Measurements from ENCODE around the gene DPM2. TPM values are rescaled to one million over a fixed set of nuclear protein-coding genes. Genes with fewer than 3 reads are reported as not detected.
A peak's percentile ranks its signal among the peaks of the same experiment; 100 is the strongest.

DPM2 gene
- total RNA-seq, 4 donors from 2014 or later = 6.7 to 33.1 (median 15.9) TPM

DNA sequence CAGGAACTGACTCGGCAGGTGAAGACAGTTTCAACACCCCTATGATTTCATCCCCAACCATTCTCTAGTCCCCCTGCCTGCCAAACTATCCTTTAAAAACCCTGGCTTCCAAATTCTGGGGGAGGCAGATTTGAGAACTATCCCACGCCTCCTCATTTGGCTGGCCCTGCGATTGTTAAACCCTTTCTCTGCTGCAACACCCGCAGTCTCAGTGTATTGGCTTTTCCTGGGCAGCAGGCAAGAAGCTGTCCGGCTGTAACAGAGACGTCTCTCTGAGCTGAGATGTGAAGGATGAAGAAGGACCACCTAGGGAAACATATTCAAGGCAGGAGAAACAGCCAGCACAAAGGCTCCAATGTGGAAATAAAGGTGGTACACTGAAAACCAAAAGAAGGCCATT is 44.8 kb downstream of the DPM2 start:
- no peaks in the 10 kb centered on the region for H3K9me3 ChIP-seq
- TF ChIP-seq POLR2A (IDR thresholded peaks at IDR 0.05) = no peak
- TF ChIP-seq, protein P1, sequence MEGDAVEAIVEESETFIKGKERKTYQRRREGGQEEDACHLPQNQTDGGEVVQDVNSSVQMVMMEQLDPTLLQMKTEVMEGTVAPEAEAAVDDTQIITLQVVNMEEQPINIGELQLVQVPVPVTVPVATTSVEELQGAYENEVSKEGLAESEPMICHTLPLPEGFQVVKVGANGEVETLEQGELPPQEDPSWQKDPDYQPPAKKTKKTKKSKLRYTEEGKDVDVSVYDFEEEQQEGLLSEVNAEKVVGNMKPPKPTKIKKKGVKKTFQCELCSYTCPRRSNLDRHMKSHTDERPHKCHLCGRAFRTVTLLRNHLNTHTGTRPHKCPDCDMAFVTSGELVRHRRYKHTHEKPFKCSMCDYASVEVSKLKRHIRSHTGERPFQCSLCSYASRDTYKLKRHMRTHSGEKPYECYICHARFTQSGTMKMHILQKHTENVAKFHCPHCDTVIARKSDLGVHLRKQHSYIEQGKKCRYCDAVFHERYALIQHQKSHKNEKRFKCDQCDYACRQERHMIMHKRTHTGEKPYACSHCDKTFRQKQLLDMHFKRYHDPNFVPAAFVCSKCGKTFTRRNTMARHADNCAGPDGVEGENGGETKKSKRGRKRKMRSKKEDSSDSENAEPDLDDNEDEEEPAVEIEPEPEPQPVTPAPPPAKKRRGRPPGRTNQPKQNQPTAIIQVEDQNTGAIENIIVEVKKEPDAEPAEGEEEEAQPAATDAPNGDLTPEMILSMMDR (IDR thresholded peaks at IDR 0.05) = no peak
- H3K27ac ChIP-seq = no peak overlapping the region
- peaks cover 0 to 15% of the 10 kb centered on the region in 2 donors for H3K4me1 ChIP-seq
- intact Hi-C loops (cut with DNase I; ENCODE audit: low total_unique reads) = no loop called here
- no peaks in the 10 kb centered on the region for H3K27me3 ChIP-seq
- DNase-seq = no peak
- H3K36me3 ChIP-seq = no peaks in the 10 kb centered on the region
- H3K4me3 ChIP-seq = no peak overlapping the region

DNA sequence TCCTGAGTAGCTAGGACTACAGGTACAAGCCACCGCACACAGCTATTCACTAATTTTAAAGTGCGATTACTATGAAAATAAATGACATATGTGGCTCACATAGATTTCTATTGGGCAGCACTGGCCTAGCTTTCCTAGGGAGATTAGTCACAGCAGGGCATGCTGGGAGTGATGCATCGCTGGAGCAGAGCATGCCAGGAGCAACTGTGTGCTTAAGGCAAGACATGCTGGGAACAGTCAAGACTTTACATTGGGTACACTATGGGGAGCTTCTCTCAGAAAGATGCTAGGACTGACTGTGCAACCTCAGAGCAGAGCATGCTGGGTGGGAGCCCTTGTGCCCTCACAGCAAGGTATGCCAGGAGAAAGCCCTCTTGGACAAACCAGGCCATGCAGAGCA is 47.6 kb downstream of the DPM2 start:
- Histone ChIP-seq H3K36me3 (no peaks in the 10 kb centered on the region), H3K9me3 (no peaks in the 10 kb centered on the region), H3K4me3 (no peak overlapping the region), H3K27me3 (no peaks in the 10 kb centered on the region), H3K4me1 (peaks cover 0 to 5% of the 10 kb centered on the region in 2 donors), H3K27ac (no peak overlapping the region)
- intact Hi-C loops (cut with DNase I; ENCODE audit: low total_unique reads) = no loop called here
- TF ChIP-seq, protein P1 (IDR thresholded peaks at IDR 0.05) = no peak
- TF ChIP-seq POLR2A (IDR thresholded peaks at IDR 0.05) = no peak
- no peak for DNase-seq

DNA sequence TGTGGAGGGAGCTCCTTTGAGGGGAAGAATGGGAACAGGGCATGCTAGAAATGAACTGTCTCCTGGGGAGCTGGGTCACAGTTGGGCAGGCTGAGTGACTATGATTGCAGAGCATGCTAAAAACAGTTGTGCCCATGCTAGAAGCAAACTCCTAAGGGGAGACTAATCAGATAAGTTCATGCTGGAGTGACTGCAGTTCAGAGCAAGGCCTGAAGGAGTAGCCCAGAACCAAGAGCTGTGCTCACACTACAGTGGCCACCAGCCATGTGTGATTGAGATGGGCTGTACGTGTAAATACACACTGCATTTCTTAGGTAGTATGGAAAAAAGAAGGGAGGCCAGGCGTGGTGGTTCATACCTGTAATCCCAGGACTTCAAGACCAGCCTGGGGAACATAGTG is 49.9 kb downstream of the DPM2 start:
- Histone ChIP-seq H3K9me3 (no peaks in the 10 kb centered on the region), H3K27me3 (no peaks in the 10 kb centered on the region), H3K4me1 (peaks cover 0 to 5% of the 10 kb centered on the region in 2 donors), H3K27ac (no peak overlapping the region), H3K36me3 (no peaks in the 10 kb centered on the region), H3K4me3 (no peak overlapping the region)
- no peak for DNase-seq
- intact Hi-C loops (cut with DNase I; ENCODE audit: low total_unique reads) = no loop called here
- TF ChIP-seq POLR2A (IDR thresholded peaks at IDR 0.05) = no peak
- TF ChIP-seq, protein P1 (IDR thresholded peaks at IDR 0.05) = no peak

DNA sequence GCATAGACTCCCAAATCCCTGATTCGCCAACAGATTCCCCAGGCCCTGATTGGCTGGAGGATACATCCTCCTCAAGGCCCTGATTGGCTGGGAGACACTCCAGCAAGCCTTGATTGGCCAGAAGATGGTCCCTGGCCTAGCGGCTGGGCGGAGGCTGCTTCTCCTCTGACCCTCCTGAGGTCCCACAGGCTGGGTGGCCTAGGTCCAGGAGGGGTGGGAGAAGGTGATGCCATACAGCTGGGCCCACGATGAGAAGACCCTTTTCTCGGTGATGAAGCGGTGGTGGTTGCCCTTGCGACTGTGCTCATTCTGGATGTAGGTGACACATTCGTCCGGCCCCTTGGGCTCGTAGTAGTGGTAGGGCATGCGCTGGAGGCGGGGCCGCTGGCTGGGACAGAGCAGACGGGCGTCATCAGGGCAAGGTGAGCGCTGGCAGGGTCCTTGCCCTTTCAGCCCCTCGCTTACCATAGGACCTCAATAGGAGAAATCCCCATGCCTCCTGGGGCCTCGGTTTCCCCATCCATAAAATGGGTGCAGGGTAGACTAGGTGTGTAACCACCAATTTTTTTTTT is 51.2 kb downstream of the DPM2 start:
- Histone ChIP-seq H3K27ac (no peak overlapping the region), H3K27me3 (no peaks in the 10 kb centered on the region), H3K4me3 (no peak overlapping the region), H3K9me3 (no peaks in the 10 kb centered on the region), H3K36me3 (no peaks in the 10 kb centered on the region), H3K4me1 (peaks cover 0 to 5% of the 10 kb centered on the region in 2 donors)
- intact Hi-C loops (cut with DNase I; ENCODE audit: low total_unique reads) = no loop called here
- TF ChIP-seq POLR2A (IDR thresholded peaks at IDR 0.05) = no peak
- peak in 1 of 2 donors; percentile 13 for DNase-seq

DNA sequence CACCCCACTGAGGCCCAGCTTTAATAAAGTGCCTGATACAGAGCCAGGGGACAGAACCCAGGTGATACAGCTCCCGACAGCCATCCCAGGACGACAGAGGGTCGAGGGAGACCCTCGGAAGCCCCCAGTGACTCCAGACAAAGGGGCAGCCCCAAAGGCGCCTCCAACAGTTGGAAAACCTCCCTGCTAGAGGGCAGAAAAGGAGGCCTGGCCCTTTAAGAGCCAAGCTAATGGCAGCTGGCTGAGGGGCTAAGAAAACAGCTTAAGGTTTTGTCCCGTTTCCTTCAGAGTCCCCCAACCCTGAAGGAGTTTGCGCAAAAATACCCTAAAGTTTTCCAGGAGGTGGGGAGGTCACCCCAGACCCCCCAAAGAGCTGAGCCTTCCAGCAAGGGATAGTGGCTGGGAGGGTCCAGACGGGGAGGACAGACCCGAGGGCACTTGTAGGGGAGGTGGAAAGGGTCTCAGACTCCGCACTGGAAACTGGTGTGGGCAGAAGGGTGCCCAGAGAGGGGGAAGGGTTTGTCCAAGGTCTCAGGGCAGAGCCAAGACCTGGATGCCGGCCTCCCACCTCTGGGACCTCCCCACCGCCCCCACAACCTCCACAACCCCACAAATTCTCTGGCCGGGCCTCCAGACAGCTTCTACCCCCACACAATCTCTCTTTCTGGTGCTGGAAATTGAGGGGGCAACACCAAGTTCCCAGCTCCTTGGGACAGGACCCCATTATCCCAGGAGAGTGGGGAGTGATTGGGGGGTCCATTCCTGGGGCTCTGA is 52.0 kb downstream of the DPM2 start:
- peak in 1 of 2 donors; percentile 15 for DNase-seq
- intact Hi-C loops (cut with DNase I; ENCODE audit: low total_unique reads) = no loop called here

More for the DNA sequence above, 52.0 kb downstream of the DPM2 start:
- Histone ChIP-seq H3K9me3 (no peaks in the 10 kb centered on the region), H3K4me1 (peaks cover 0 to 5% of the 10 kb centered on the region in 2 donors), H3K36me3 (no peaks in the 10 kb centered on the region), H3K27me3 (no peaks in the 10 kb centered on the region), H3K27ac (peak overlapping the region in 1 of 2 donors; percentile 23), H3K4me3 (no peak overlapping the region)
- no peak for TF ChIP-seq POLR2A (IDR thresholded peaks at IDR 0.05)
- TF ChIP-seq, protein P1 (IDR thresholded peaks at IDR 0.05) = no peak

Other genes starting within 250 kb of the DPM2 start
- gene CFAP157, start 230.9 kb downstream of the DPM2 start, total RNA-seq = 1 to 10 TPM in 3 of 4 donors, not detected in 1; 2.1 to 5.4 (median 4.4) TPM
- gene PTRH1, start 222.2 kb downstream of the DPM2 start, total RNA-seq = 10 to 100 TPM in 2 of 4 donors, 1 to 10 TPM in 2; 3.8 to 18.4 (median 10.4) TPM
- 10 to 100 TPM in 1 of 4 donors, under 1 TPM in 2, not detected in 1; 0.48 to 12.6 (median 0.67) TPM for gene TTC16, start 221.8 kb downstream of the DPM2 start, total RNA-seq
- gene TOR2A, start 202.6 kb downstream of the DPM2 start, total RNA-seq = 10 to 100 TPM in 2 of 4 donors, 1 to 10 TPM in 2; 2.0 to 73.8 (median 7.0) TPM
- 10 to 100 TPM in 3 of 4 donors, 1 to 10 TPM in 1; 3.6 to 38.1 (median 19.8) TPM for gene SH2D3C, start 159.2 kb downstream of the DPM2 start, total RNA-seq
- gene CDK9, start 151.8 kb downstream of the DPM2 start, total RNA-seq = 100 to 1,000 TPM in 1 of 4 donors, 10 to 100 TPM in 3; 30.0 to 175 (median 77.4) TPM
- 100 to 1,000 TPM in 1 of 4 donors, 10 to 100 TPM in 3; 11.5 to 128 (median 46.6) TPM for gene FPGS, start 135.0 kb downstream of the DPM2 start, total RNA-seq
- gene ENG, start 83.2 kb downstream of the DPM2 start, total RNA-seq = 100 to 1,000 TPM in 1 of 4 donors, 10 to 100 TPM in 3; 14.0 to 256 (median 50.3) TPM
- gene AK1, start 60.2 kb downstream of the DPM2 start, total RNA-seq = 10 to 100 TPM in 2 of 4 donors, 1 to 10 TPM in 2; 6.1 to 54.3 (median 15.7) TPM
- gene ST6GALNAC6, start 38.3 kb downstream of the DPM2 start, total RNA-seq = 100 to 1,000 TPM in 3 of 4 donors, 10 to 100 TPM in 1; 37.7 to 133 (median 111) TPM
- 10 to 100 TPM in 3 of 4 donors, under 1 TPM in 1; 0.59 to 41.7 (median 20.7) TPM for gene ST6GALNAC4, start 20.8 kb downstream of the DPM2 start, total RNA-seq
- gene PIP5KL1, start 7.1 kb downstream of the DPM2 start, total RNA-seq = 10 to 100 TPM in 1 of 4 donors, 1 to 10 TPM in 2, not detected in 1; 2.9 to 11.3 (median 3.2) TPM
- 100 to 1,000 TPM in 1 of 4 donors, 10 to 100 TPM in 2, 1 to 10 TPM in 1; 5.0 to 140 (median 19.3) TPM for gene EEIG1, start 43.1 kb upstream of the DPM2 start, total RNA-seq
- gene NAIF1, start 129.5 kb upstream of the DPM2 start, total RNA-seq = 10 to 100 TPM in 2 of 4 donors, 1 to 10 TPM in 2; 3.8 to 27.4 (median 10.6) TPM
- gene SLC25A25, start 130.4 kb upstream of the DPM2 start, total RNA-seq = 10 to 100 TPM; 14.3 to 49.7 (median 49.0) TPM
- 100 to 1,000 TPM in 1 of 4 donors, 10 to 100 TPM in 3; 21.5 to 173 (median 64.2) TPM for gene PTGES2, start 189.9 kb upstream of the DPM2 start, total RNA-seq
- gene LCN2, start 211.6 kb upstream of the DPM2 start, total RNA-seq = 1 to 10 TPM in 1 of 4 donors, under 1 TPM in 1, not detected in 2; 0.98 to 2.6 TPM
- 100 to 1,000 TPM in 2 of 4 donors, 10 to 100 TPM in 2; 31.3 to 198 (median 96.0) TPM for gene BBLN, start 222.4 kb upstream of the DPM2 start, total RNA-seq

Measured in uterus (tissue), 4 donors.